Keratinocyte (primary cell): Measurements from ENCODE around the gene APMAP. TPM values are rescaled to one million over a fixed set of nuclear protein-coding genes. Genes with fewer than 3 reads are reported as not detected.
"Not testable (repeated sequence)": the region's sequence is repeated elsewhere in the genome, so short reads cannot be mapped to it uniquely, and the experiment has no call there.

Experiments used
- DNase-seq: peaks from one replicate; pipeline ENCODE4 v3.0.0-alpha.2; 2011; ENCODE audit warnings: low read depth, missing footprints, low spot score
- FAIRE-seq: peaks from 2 replicates; lab custom pipeline; 2011; peaks lifted over from hg19 to GRCh38; lab: Jason Lieb, UNC
- H2AFZ ChIP-seq: 2 replicates; pipeline ENCODE4 v1.6.0; 2012; ENCODE audit warnings: low read length, control low read depth, inconsistent platforms; ENCODE audit not compliant: control insufficient read depth
- H3K27ac ChIP-seq: 2 replicates; pipeline ENCODE4 v1.5.1; 2011; ENCODE audit warnings: low read length; ENCODE audit not compliant: control insufficient read depth, insufficient read depth
- H3K27me3 ChIP-seq: 3 replicates; pipeline ENCODE4 v1.6.0; 2011; ENCODE audit warnings: low read length; ENCODE audit not compliant: control insufficient read depth, insufficient read depth; ENCODE audit errors: extremely low read depth
- H3K36me3 ChIP-seq, 2 experiments: 2 replicates in 1 of 2; 3 replicates in 1 of 2; pipeline ENCODE4 v1.5.1; 2011; ENCODE audit warnings: low read length in 2 of 2, mild to moderate bottlenecking in 1 of 2; ENCODE audit not compliant: control insufficient read depth in 2 of 2, insufficient read depth in 2 of 2; ENCODE audit errors: extremely low read depth in 1 of 2
- H3K4me1 ChIP-seq: 3 replicates; pipeline ENCODE4 v1.5.1; 2011; ENCODE audit warnings: low read length; ENCODE audit not compliant: control insufficient read depth, insufficient read depth; ENCODE audit errors: extremely low read depth
- H3K4me2 ChIP-seq: 3 replicates; pipeline ENCODE4 v1.6.0; 2011; ENCODE audit warnings: low read depth, low read length; ENCODE audit not compliant: control insufficient read depth, insufficient read depth; ENCODE audit errors: extremely low read depth
- H3K4me3 ChIP-seq, 3 experiments: fragments of 200-600 bp in 1 of 3; sonication (generic) in 1 of 3; 2 replicates in 2 of 3; 3 replicates in 1 of 3; pipeline ENCODE4 v1.5.1; 2011 to 2016; ENCODE audit warnings: low read length in 3 of 3, mild to moderate bottlenecking in 3 of 3, control low read depth in 2 of 3, inconsistent platforms in 1 of 3, low read depth in 1 of 3, mixed read lengths in 1 of 3, mixed run types in 1 of 3, moderate library complexity in 1 of 3; ENCODE audit not compliant: control insufficient read depth in 2 of 3, insufficient read depth in 2 of 3; ENCODE audit errors: extremely low read depth in 1 of 3
- H3K79me2 ChIP-seq: 2 replicates; pipeline ENCODE4 v1.6.0; 2012; ENCODE audit warnings: low read length; ENCODE audit not compliant: control insufficient read depth, insufficient read depth
- H3K9ac ChIP-seq: 3 replicates; pipeline ENCODE4 v1.6.0; 2011; ENCODE audit warnings: low read length; ENCODE audit not compliant: control insufficient read depth, insufficient read depth; ENCODE audit errors: extremely low read depth
- H3K9me1 ChIP-seq: 3 replicates; pipeline ENCODE4 v1.6.0; 2011; ENCODE audit warnings: low read length; ENCODE audit not compliant: control insufficient read depth, insufficient read depth; ENCODE audit errors: extremely low read depth
- H3K9me3 ChIP-seq: 2 replicates; pipeline ENCODE4 v1.5.1; 2012; ENCODE audit warnings: low read depth, low read length; ENCODE audit not compliant: control insufficient read depth
- H4K20me1 ChIP-seq: 3 replicates; pipeline ENCODE4 v1.6.0; 2011; ENCODE audit warnings: low read length; ENCODE audit not compliant: control insufficient read depth, insufficient read depth; ENCODE audit errors: extremely low read depth
- CTCF ChIP-seq, 3 experiments: IDR thresholded peaks in 1 of 3; conservative IDR thresholded peaks in 1 of 3; optimal IDR thresholded peaks in 1 of 3; 2 replicates in 2 of 3; 3 replicates in 1 of 3; pipeline versions ENCODE3 to v1.5.1; 2011; ENCODE audit warnings: low read length in 3 of 3, mild to moderate bottlenecking in 3 of 3, moderate library complexity in 2 of 3, control low read depth in 1 of 3, inconsistent platforms in 1 of 3; ENCODE audit not compliant: insufficient read depth in 2 of 3; ENCODE audit errors: extremely low read depth in 1 of 3
- EZH2 ChIP-seq: IDR thresholded peaks from one replicate; pipeline ENCODE4 v1.6.1; 2012; ENCODE audit warnings: inconsistent platforms, mild to moderate bottlenecking, low read length, moderate library complexity
- dilution Hi-C: fragments of 300-500 bp; cut with MboI; formaldehyde crosslinking; loops from one replicate; pipeline ENCODE4 v1.7.0; 2020; ENCODE audit warnings: low sequenced_read_pairs; ENCODE audit not compliant: extremely low pct_ligation_motif_present
- polyA plus RNA-seq, 5 experiments: library from polyadenylated mRNA; depleted of rRNA in 3 of 5; stranded (reverse) in 3 of 5; stranded (forward) in 1 of 5; unstranded in 1 of 5; fragments of >200 nt; gene quantifications; 1 replicate in 1 of 5; 2 replicates in 3 of 5; 3 replicates in 1 of 5; pipeline versions ENCODE4 v1.2.1 to v1.2.3, GENCODE V29; 2011 to 2012; ENCODE audit warnings: missing spikeins in 2 of 5, low read depth in 1 of 5, low replicate concordance in 1 of 5

APMAP gene
- polyA plus RNA-seq, 1 donor (not counting 4 experiments of a cell fraction or from before 2014, with no cell fraction given) = 48.9 TPM

GRCh38 chr20:24949756-24950127, 42.8 kb downstream of the APMAP start:
- H3K27ac ChIP-seq = no peak overlapping the region
- no peak for TF ChIP-seq EZH2
- no peak for TF ChIP-seq CTCF (optimal IDR thresholded peaks at IDR 0.05 in 1 of 3, IDR thresholded peaks at IDR 0.05 in 1 of 3, conservative IDR thresholded peaks at IDR 0.05 in 1 of 3; ENCODE audit: extremely low read depth in 1 of 3, insufficient read depth in 2 of 3, low read length in 3 of 3)
- no peak overlapping the region for H3K9ac ChIP-seq
- H3K9me3 ChIP-seq = no peaks in the 10 kb centered on the region
- no peaks in the 10 kb centered on the region for H3K9me1 ChIP-seq
- H3K79me2 ChIP-seq = no peaks in the 10 kb centered on the region
- H3K4me3 ChIP-seq = no peak overlapping the region
- H2AFZ ChIP-seq = no peak overlapping the region
- FAIRE-seq (no peak), DNase-seq (no peak)
- no peaks in the 10 kb centered on the region for H4K20me1 ChIP-seq
- dilution Hi-C loops = no loop called here
- no peaks in the 10 kb centered on the region for H3K27me3 ChIP-seq
- no peaks in the 10 kb centered on the region for H3K4me1 ChIP-seq
- no peaks in the 10 kb centered on the region for H3K36me3 ChIP-seq
- no peak overlapping the region for H3K4me2 ChIP-seq

GRCh38 chr20:24948939-24949679, 43.4 kb downstream of the APMAP start, which contains the start of gene CST7:
TSS of gene CST7 (plus strand) at chr20:24949269. CDS start at chr20:24949506, 237 bp downstream.
- Histone ChIP-seq H3K79me2 (no peaks in the 10 kb centered on the region), H4K20me1 (no peaks in the 10 kb centered on the region), H3K4me2 (no peak within 1 kb of the TSS), H3K9ac (no peak within 1 kb of the TSS), H3K36me3 (no peaks in the 10 kb centered on the region), H3K9me3 (no peaks in the 10 kb centered on the region), H3K4me3 (no peak within 1 kb of the TSS), H3K4me1 (no peaks in the 10 kb centered on the region), H3K27me3 (no peaks in the 10 kb centered on the region), H3K27ac (no peak within 1 kb of the TSS), H3K9me1 (no peaks in the 10 kb centered on the region), H2AFZ (no peak within 1 kb of the TSS)
- DNase-seq = no peak
- dilution Hi-C loops = no loop called here
- TF ChIP-seq CTCF (optimal IDR thresholded peaks at IDR 0.05 in 1 of 3, IDR thresholded peaks at IDR 0.05 in 1 of 3, conservative IDR thresholded peaks at IDR 0.05 in 1 of 3; ENCODE audit: extremely low read depth in 1 of 3, insufficient read depth in 2 of 3, low read length in 3 of 3) = no peak
- no peak for TF ChIP-seq EZH2
- FAIRE-seq = no peak

GRCh38 chr20:24948396-24948938, 44.1 kb downstream of the APMAP start:
- FAIRE-seq, H3K27me3 ChIP-seq, H3K4me3 ChIP-seq, H3K79me2 ChIP-seq, H2AFZ ChIP-seq, H3K27ac ChIP-seq, DNase-seq, H3K9ac ChIP-seq, H3K36me3 ChIP-seq, H3K9me1 ChIP-seq, H4K20me1 ChIP-seq, H3K4me1 ChIP-seq, H3K9me3 ChIP-seq, dilution Hi-C loops, H3K4me2 ChIP-seq: not testable (repeated sequence)

- H3K27me3 ChIP-seq, H3K36me3 ChIP-seq, DNase-seq, H3K4me1 ChIP-seq, H3K9me1 ChIP-seq, H4K20me1 ChIP-seq, H3K9ac ChIP-seq, H3K4me2 ChIP-seq, H3K27ac ChIP-seq, H3K79me2 ChIP-seq, H3K4me3 ChIP-seq, FAIRE-seq, H2AFZ ChIP-seq, H3K9me3 ChIP-seq, dilution Hi-C loops: not testable (repeated sequence)
These were observed 46.2 kb downstream of the APMAP start for GRCh38 chr20:24946376-24946775.
